Activated CD8-positive, alpha-beta T cell treated with anti-CD3 and anti-CD28 coated beads for 36 hours (primary cell): ENCODE measurements around the gene CLCN5. TPM values are rescaled to one million over a fixed set of nuclear protein-coding genes. Genes with fewer than 3 reads are reported as not detected.

Source experiments
- ATAC-seq: fragments of 200-7000 bp; cut with Tn5 transposase; one replicate; pipeline ENCODE4 v1.10.0; 2021; ENCODE audit warnings: mild to moderate bottlenecking, moderate library complexity
- CTCF ChIA-PET: fragments of 350-600 bp; sonication (Branson Sonifier 250); formaldehyde crosslinking; loops from one replicate; lab custom pipeline; 2021; ENCODE audit warnings: antibody characterized with exemption; lab: Charles Lee
- POLR2A ChIA-PET: fragments of 350-600 bp; sonication (Branson Sonifier 250); formaldehyde crosslinking; loops from one replicate; lab custom pipeline; 2021; ENCODE audit warnings: antibody characterized with exemption; lab: Charles Lee
- DNase-seq: peaks from one replicate; pipeline ENCODE4 v3.0.0-alpha.2; 2020
- H3K27ac Mint-ChIP-seq: one replicate; pipeline ENCODE4 v1.8.0; 2021; ENCODE audit warnings: mild to moderate bottlenecking, mixed read lengths
- H3K27me3 Mint-ChIP-seq: one replicate; pipeline ENCODE4 v1.8.0; 2021; ENCODE audit warnings: mixed read lengths
- H3K36me3 Mint-ChIP-seq: one replicate; pipeline ENCODE4 v1.8.0; 2021; ENCODE audit warnings: low read depth, mixed read lengths
- H3K4me1 Mint-ChIP-seq: one replicate; pipeline ENCODE4 v1.8.0; 2021; ENCODE audit warnings: low read depth, mixed read lengths
- H3K4me3 Mint-ChIP-seq: one replicate; pipeline ENCODE4 v1.8.0; 2021; ENCODE audit warnings: mild to moderate bottlenecking, moderate library complexity, mixed read lengths
- H3K9me3 Mint-ChIP-seq: one replicate; pipeline ENCODE4 v1.8.0; 2021; ENCODE audit warnings: mixed read lengths
- CTCF ChIP-seq: fragments of 200-600 bp; IDR thresholded peaks from one replicate; pipeline ENCODE4 v1.8.0; 2022; ENCODE audit warnings: antibody characterized with exemption, mild to moderate bottlenecking
- intact Hi-C: fragments of 100-400 bp; cut with micrococcal nuclease; formaldehyde crosslinking; loops from one replicate; pipeline ENCODE4 v1.10.0; 2022
- total RNA-seq, 2 experiments: library from RNA; stranded (reverse); gene quantifications; one replicate each; pipeline ENCODE4 v1.2.3, GENCODE V29; 2021

The CLCN5 gene
- total RNA-seq, 2 experiments from 2014 or later, result 1.7 TPM

- intact Hi-C loops, result loop anchor here (10.0 kb wide), 1 partner anchor 114 kb away; no protein-coding TSS in a partner anchor
- DNase-seq (peak; percentile 76), ATAC-seq (peak; percentile 90)
- POLR2A ChIA-PET, result interaction anchor here (0.7 kb wide), 2 partner anchors 13 to 321 kb away, joined by 3 read pairs; no protein-coding TSS in a partner anchor
- Mint-ChIP-seq H3K4me1 (peaks cover 25% of the 10 kb centered on the region), H3K9me3 (no peaks in the 10 kb centered on the region), H3K27me3 (no peaks in the 10 kb centered on the region), H3K36me3 (no peaks in the 10 kb centered on the region), H3K4me3 (peak within 1 kb of the TSS; percentile 69), H3K27ac (peak within 1 kb of the TSS; percentile 70)
- peak; percentile 34 for TF ChIP-seq CTCF
- CTCF ChIA-PET, result interaction anchor here (0.9 to 2.4 kb wide), 4 partner anchors 15 to 118 kb away, joined by 3 to 12 read pairs (median 4); no protein-coding TSS in a partner anchor
Observed at GRCh38 chrX:49878834-49879655, 43.4 kb upstream of the CLCN5 start, which contains the start of gene USP27X. USP27X (plus strand) TSS chrX:49879484; CDS start chrX:49880308, 824 bp downstream.

GRCh38 chrX:49879656-49880277 is 42.6 kb upstream of the CLCN5 start:
- peak; percentile 17 for ATAC-seq
- H3K4me1 Mint-ChIP-seq, result peaks cover 27% of the 10 kb centered on the region
- ChIA-PET CTCF (interaction anchor here (1.2 to 2.4 kb wide), 3 partner anchors 14 to 39 kb away, joined by 3 to 12 read pairs (median 6); no protein-coding TSS in a partner anchor), POLR2A (interaction anchor here (0.6 to 0.7 kb wide), 3 partner anchors 12 to 694 kb away, joined by 3 to 4 read pairs (median 3); no protein-coding TSS in a partner anchor)
- no peaks in the 10 kb centered on the region for H3K9me3 Mint-ChIP-seq
- H3K27me3 Mint-ChIP-seq, result no peaks in the 10 kb centered on the region
- peak; percentile 7 for DNase-seq
- peak overlapping the region; percentile 70 for H3K27ac Mint-ChIP-seq
- intact Hi-C loops, result loop anchor here (5.0 to 10.0 kb wide), 2 partner anchors 43 to 115 kb away; partner anchors contain the start of gene CLCN5
- no peak for TF ChIP-seq CTCF
- H3K4me3 Mint-ChIP-seq, result peak overlapping the region; percentile 69
- H3K36me3 Mint-ChIP-seq, result no peaks in the 10 kb centered on the region

- Mint-ChIP-seq H3K36me3 (no peaks in the 10 kb centered on the region), H3K4me3 (peak overlapping the region; percentile 8), H3K27me3 (no peaks in the 10 kb centered on the region), H3K27ac (no peak overlapping the region), H3K4me1 (peaks cover 27% of the 10 kb centered on the region), H3K9me3 (no peaks in the 10 kb centered on the region)
- ATAC-seq (no peak), DNase-seq (no peak)
- intact Hi-C loops, result loop anchor here (5.0 kb wide), 1 partner anchor 42 kb away; the partner anchor contains the start of gene CLCN5
- CTCF ChIA-PET, result interaction anchor here (0.9 kb wide), 1 partner anchor 40 kb away, joined by 3 read pairs; no protein-coding TSS in a partner anchor
- no peak for TF ChIP-seq CTCF
- POLR2A ChIA-PET, result no interaction called here
Observed at GRCh38 chrX:49880668-49881067, 41.7 kb upstream of the CLCN5 start.

- Mint-ChIP-seq H3K4me1 (peaks cover 17% of the 10 kb centered on the region), H3K27me3 (no peaks in the 10 kb centered on the region), H3K27ac (no peak overlapping the region), H3K9me3 (no peaks in the 10 kb centered on the region), H3K4me3 (no peak overlapping the region), H3K36me3 (no peaks in the 10 kb centered on the region)
- DNase-seq, result peak; percentile 77
- peak; percentile 73 for ATAC-seq
- ChIA-PET POLR2A (interaction anchor here (1.0 kb wide), 1 partner anchor 10 kb away, joined by 3 read pairs; no protein-coding TSS in a partner anchor), CTCF (interaction anchor here (0.9 to 3.4 kb wide), 8 partner anchors 9 to 123 kb away, joined by 3 to 57 read pairs (median 4); partner anchors contain the start of gene CLCN5)
- intact Hi-C loops, result loop anchor here (5.0 kb wide), 1 partner anchor 38 kb away; the partner anchor contains the start of gene CLCN5
- peak; percentile 43 for TF ChIP-seq CTCF
Observed at GRCh38 chrX:49884290-49884862, 38.0 kb upstream of the CLCN5 start.
